ENCODE measurements around the gene TCF7L1.
A peak's percentile ranks its signal among the peaks of the same experiment; 100 is the strongest.

The TCF7L1 gene

DNA sequence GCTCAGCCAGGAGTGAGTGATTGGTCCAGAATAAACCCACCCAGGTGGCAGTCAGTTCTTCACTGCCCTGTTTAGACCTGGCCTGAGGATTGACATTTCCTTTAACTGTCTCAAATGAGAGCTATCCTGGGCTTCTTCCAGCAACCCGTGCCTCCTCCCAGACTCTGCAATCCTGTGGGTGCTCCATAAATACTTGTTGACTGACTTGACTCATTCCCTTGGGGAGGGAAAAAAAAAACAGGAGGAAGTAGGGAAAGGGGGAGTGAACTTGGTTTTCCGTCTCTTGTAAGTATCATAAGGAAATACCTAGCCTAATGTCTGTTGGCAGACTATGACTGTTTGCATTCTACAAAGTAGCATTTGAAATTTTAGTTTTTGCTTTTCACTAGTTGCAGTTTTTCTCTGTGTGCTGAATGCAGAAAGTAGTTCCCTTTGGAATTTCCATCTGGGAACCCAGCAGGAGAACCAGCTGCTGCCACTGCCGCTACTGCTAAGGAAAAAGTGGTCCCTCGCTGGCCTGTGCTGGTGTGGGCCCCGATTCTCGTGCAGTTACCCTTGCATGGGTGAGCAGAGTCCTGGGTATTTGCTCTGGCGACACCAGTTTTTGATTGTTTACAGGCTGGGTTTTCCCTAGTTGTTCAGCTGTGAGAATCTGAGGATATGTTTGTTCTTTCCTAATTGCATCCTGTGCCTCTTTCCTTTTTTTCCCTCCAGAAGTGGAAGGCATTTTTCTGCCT lies 115.7 kb downstream of the TCF7L1 start:
- peaks cover 0 to 5% (median 0%) of the 10 kb centered on the region in 5 experiments for H3K27me3 ChIP-seq (replicated peaks in 2 of 5; ENCODE audit: control insufficient read depth in 4 of 5, insufficient read depth in 5 of 5, low read length in 4 of 5)
- H3K36me3 ChIP-seq (ENCODE audit: control insufficient read depth in 4 of 4, insufficient read depth in 4 of 4, low read length in 3 of 4) = no peaks in the 10 kb centered on the region
- POLR2A ChIA-PET = no interaction called here
- H3K9me3 ChIP-seq (ENCODE audit: control extremely low read depth in 1 of 5, control insufficient read depth in 4 of 5, insufficient read depth in 2 of 5, low read depth in 1 of 5, low read length in 4 of 5) = no peaks in the 10 kb centered on the region
- no peak overlapping the region for H3K27ac ChIP-seq (ENCODE audit: insufficient read depth in 1 of 2, low read depth in 1 of 2, low read length in 2 of 2, poor library complexity in 1 of 2, severe bottlenecking in 2 of 2)
- no peak for DNase-seq
- H3K4me3 ChIP-seq (ENCODE audit: control insufficient read depth in 1 of 7, extremely low read depth in 1 of 7, insufficient read depth in 4 of 7, low read depth in 2 of 7, low read length in 6 of 7) = no peak overlapping the region
- WGBS (ENCODE audit: insufficient coverage) = 100% methylated on average over 2 of the region's 7 CpGs
- CTCF ChIA-PET = interaction anchor here (4.1 kb wide), 1 partner anchor 17 kb away, joined by 10 read pairs; no protein-coding TSS in a partner anchor
- no peaks in the 10 kb centered on the region for H3K4me1 ChIP-seq (ENCODE audit: control extremely low read depth in 1 of 4, control insufficient read depth in 4 of 4, insufficient read depth in 4 of 4, low read length in 3 of 4)

DNA sequence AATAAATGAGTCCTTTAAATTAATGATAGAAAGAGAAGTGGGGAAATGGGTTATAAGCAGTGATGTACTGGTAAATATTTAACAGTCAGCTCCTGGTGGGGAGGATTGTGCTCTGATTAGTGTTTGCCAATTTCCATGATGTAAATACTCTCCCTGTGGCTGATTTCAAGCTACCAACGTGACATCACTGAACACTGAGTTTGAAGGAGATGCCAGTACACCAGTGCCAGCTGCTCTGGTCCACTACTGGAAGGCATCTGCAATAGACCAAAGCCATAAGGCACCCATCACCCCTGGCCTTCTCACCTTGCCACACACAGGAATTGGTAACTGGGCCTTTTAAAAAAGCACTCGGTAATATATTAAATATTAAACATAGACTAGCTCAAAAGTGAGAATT lies 116.9 kb downstream of the TCF7L1 start:
- ChIA-PET CTCF (interaction anchor here (0.7 to 4.1 kb wide), 4 partner anchors 16 to 262 kb away, joined by 3 to 10 read pairs (median 3); no protein-coding TSS in a partner anchor), POLR2A (interaction anchor here (0.7 kb wide), 1 partner anchor 140 kb away, joined by 4 read pairs; no protein-coding TSS in a partner anchor)
- Histone ChIP-seq H3K4me1 (ENCODE audit: control extremely low read depth in 1 of 4, control insufficient read depth in 4 of 4, insufficient read depth in 4 of 4, low read length in 3 of 4) (peaks cover 0 to 2% (median 0%) of the 10 kb centered on the region in 4 experiments), H3K9me3 (ENCODE audit: control extremely low read depth in 1 of 5, control insufficient read depth in 4 of 5, insufficient read depth in 2 of 5, low read depth in 1 of 5, low read length in 4 of 5) (no peaks in the 10 kb centered on the region), H3K36me3 (ENCODE audit: control insufficient read depth in 4 of 4, insufficient read depth in 4 of 4, low read length in 3 of 4) (no peaks in the 10 kb centered on the region), H3K27me3 (replicated peaks in 2 of 5; ENCODE audit: control insufficient read depth in 4 of 5, insufficient read depth in 5 of 5, low read length in 4 of 5) (peaks cover 0 to 5% (median 0%) of the 10 kb centered on the region in 5 experiments), H3K27ac (ENCODE audit: insufficient read depth in 1 of 2, low read depth in 1 of 2, low read length in 2 of 2, poor library complexity in 1 of 2, severe bottlenecking in 2 of 2) (no peak overlapping the region), H3K4me3 (ENCODE audit: control insufficient read depth in 1 of 7, extremely low read depth in 1 of 7, insufficient read depth in 4 of 7, low read depth in 2 of 7, low read length in 6 of 7) (no peak overlapping the region)
- no peak for DNase-seq
- WGBS (ENCODE audit: insufficient coverage) = 67% methylated on average over 1 of the region's 2 CpGs

DNA sequence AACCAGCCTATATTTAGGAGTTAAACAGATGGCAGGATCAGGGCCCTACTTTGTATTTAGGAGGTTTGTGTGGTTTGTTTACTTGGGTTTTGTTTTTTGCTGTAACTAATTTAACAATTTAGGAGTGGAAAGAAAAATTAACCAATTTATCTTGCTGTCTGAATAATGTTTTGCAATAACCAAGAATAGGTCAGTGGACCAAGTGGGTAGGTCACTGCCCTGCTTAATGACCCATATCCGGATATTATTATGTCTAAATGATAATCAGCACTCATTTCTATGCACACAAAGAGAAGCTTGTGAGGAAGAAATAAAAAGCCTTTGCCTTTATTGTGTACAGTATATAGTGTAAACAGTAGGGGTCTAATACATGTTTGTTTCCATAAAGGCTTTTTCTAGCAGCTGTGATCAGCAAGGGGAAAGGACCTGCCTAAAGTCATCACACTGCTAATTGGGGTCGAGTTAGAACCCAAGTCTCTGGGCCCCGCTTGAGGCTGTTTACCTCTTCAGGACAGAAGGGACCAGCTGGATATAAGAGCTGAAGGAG lies 118.0 kb downstream of the TCF7L1 start:
- Histone ChIP-seq H3K9me3 (ENCODE audit: control extremely low read depth in 1 of 5, control insufficient read depth in 4 of 5, insufficient read depth in 2 of 5, low read depth in 1 of 5, low read length in 4 of 5) (no peaks in the 10 kb centered on the region), H3K27me3 (replicated peaks in 2 of 5; ENCODE audit: control insufficient read depth in 4 of 5, insufficient read depth in 5 of 5, low read length in 4 of 5) (peaks cover 0 to 5% (median 0%) of the 10 kb centered on the region in 5 experiments), H3K4me1 (ENCODE audit: control extremely low read depth in 1 of 4, control insufficient read depth in 4 of 4, insufficient read depth in 4 of 4, low read length in 3 of 4) (peaks cover 0 to 10% (median 6%) of the 10 kb centered on the region in 4 experiments), H3K36me3 (ENCODE audit: control insufficient read depth in 4 of 4, insufficient read depth in 4 of 4, low read length in 3 of 4) (no peaks in the 10 kb centered on the region), H3K4me3 (ENCODE audit: control insufficient read depth in 1 of 7, extremely low read depth in 1 of 7, insufficient read depth in 4 of 7, low read depth in 2 of 7, low read length in 6 of 7) (no peak overlapping the region), H3K27ac (ENCODE audit: insufficient read depth in 1 of 2, low read depth in 1 of 2, low read length in 2 of 2, poor library complexity in 1 of 2, severe bottlenecking in 2 of 2) (no peak overlapping the region)
- no peak for DNase-seq
- ChIA-PET POLR2A (no interaction called here), CTCF (interaction anchor here (1.1 to 4.1 kb wide), 3 partner anchors 10 to 28 kb away, joined by 3 to 10 read pairs (median 4); no protein-coding TSS in a partner anchor)
- 93% methylated on average over 2 of the region's 3 CpGs for WGBS (ENCODE audit: insufficient coverage)

DNA sequence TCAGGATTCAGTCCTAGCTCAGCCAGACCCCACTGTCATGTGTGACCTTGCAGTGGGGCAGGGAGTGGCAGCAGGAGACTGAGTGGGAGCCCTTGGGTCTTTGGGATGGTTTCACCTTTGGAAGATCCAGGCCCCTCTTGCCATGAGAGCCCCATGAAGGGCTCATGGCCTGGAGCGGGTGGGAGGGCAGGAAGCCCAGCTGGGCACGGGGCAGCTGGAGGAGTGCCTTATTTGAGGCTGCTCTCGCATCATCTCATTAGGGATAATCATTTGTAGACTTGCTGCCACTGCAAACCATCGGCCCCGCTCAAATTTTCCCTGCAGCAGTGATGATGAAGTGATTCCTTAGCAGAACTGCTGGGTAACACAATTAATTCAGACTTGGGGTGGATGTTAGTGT lies 120.7 kb downstream of the TCF7L1 start:
- Histone ChIP-seq H3K27me3 (replicated peaks in 2 of 5; ENCODE audit: control insufficient read depth in 4 of 5, insufficient read depth in 5 of 5, low read length in 4 of 5) (peaks cover 0 to 2% (median 0%) of the 10 kb centered on the region in 5 experiments), H3K27ac (ENCODE audit: insufficient read depth in 1 of 2, low read depth in 1 of 2, low read length in 2 of 2, poor library complexity in 1 of 2, severe bottlenecking in 2 of 2) (no peak overlapping the region), H3K9me3 (ENCODE audit: control extremely low read depth in 1 of 5, control insufficient read depth in 4 of 5, insufficient read depth in 2 of 5, low read depth in 1 of 5, low read length in 4 of 5) (no peaks in the 10 kb centered on the region), H3K4me3 (ENCODE audit: control insufficient read depth in 1 of 7, extremely low read depth in 1 of 7, insufficient read depth in 4 of 7, low read depth in 2 of 7, low read length in 6 of 7) (no peak overlapping the region), H3K4me1 (ENCODE audit: control extremely low read depth in 1 of 4, control insufficient read depth in 4 of 4, insufficient read depth in 4 of 4, low read length in 3 of 4) (peaks cover 0 to 10% (median 6%) of the 10 kb centered on the region in 4 experiments), H3K36me3 (ENCODE audit: control insufficient read depth in 4 of 4, insufficient read depth in 4 of 4, low read length in 3 of 4) (no peaks in the 10 kb centered on the region)
- ChIA-PET CTCF (no interaction called here), POLR2A (no interaction called here)
- no peak for DNase-seq
- 75% methylated on average over 4 of the region's 5 CpGs for WGBS (ENCODE audit: insufficient coverage)

DNA sequence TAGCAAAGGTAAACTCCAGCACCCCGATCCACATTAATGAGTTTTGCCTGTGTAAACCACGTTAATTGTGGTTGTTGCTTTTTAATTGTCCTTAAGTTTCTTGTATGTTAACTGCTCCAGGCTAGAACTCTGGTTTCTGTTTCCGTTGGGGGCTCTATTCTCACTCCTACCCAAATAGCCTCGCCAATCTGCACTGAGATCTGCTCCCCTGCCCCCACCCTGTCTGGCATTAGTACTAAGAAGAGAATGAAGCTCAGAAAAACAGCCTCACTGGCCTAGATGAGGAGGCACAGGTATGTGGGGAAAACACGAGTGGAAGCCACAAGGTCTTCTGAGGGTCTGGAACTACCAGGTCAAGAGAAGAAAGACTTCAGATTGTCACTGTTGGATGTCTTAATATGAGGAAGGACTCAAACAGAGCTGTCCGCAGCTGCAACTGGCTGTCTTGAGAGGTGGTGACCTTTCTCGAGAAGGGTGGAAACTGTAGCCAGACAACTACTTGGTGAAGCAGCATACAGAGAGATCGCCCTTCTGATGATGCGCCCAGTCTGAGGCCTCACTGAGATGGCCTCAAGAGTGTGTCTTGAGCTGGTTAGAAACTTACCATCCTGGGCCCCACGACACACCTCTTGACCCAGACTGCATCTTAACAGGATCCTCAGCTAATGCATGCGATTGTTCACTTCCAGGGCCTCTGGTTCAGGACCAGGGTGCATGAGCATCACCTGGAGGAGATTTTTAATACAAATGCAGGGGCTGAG lies 121.5 kb downstream of the TCF7L1 start:
- over 99% methylated on average over 8 of the region's 11 CpGs for WGBS (ENCODE audit: insufficient coverage)
- Histone ChIP-seq H3K4me3 (ENCODE audit: control insufficient read depth in 1 of 7, extremely low read depth in 1 of 7, insufficient read depth in 4 of 7, low read depth in 2 of 7, low read length in 6 of 7) (no peak overlapping the region), H3K36me3 (ENCODE audit: control insufficient read depth in 4 of 4, insufficient read depth in 4 of 4, low read length in 3 of 4) (no peaks in the 10 kb centered on the region), H3K4me1 (ENCODE audit: control extremely low read depth in 1 of 4, control insufficient read depth in 4 of 4, insufficient read depth in 4 of 4, low read length in 3 of 4) (peaks cover 0 to 10% (median 6%) of the 10 kb centered on the region in 4 experiments), H3K27me3 (replicated peaks in 2 of 5; ENCODE audit: control insufficient read depth in 4 of 5, insufficient read depth in 5 of 5, low read length in 4 of 5) (peaks cover 0 to under 1% (median 0%) of the 10 kb centered on the region in 5 experiments), H3K9me3 (ENCODE audit: control extremely low read depth in 1 of 5, control insufficient read depth in 4 of 5, insufficient read depth in 2 of 5, low read depth in 1 of 5, low read length in 4 of 5) (no peaks in the 10 kb centered on the region), H3K27ac (ENCODE audit: insufficient read depth in 1 of 2, low read depth in 1 of 2, low read length in 2 of 2, poor library complexity in 1 of 2, severe bottlenecking in 2 of 2) (no peak overlapping the region)
- no peak for DNase-seq
- POLR2A ChIA-PET = no interaction called here
- CTCF ChIA-PET = interaction anchor here (2.1 kb wide), 1 partner anchor 12 kb away, joined by 6 read pairs; no protein-coding TSS in a partner anchor

DNA sequence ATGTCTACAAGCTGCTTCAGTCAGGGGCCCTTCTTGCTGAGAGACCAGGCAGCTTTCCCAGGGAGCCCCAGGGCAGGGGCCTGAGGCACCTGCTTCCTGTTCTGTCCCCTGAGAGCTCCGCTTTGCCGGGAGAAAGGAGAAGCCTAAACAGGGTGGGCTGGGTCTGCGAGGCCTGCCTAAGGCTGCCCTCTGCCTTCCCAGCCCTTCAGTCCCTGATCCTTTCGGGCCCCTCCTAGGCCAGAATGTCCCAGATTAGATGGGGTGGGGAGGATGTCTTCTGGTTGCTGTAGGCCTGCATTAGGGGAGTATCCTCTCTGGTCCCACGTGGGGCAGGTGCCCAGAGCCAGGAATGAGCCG lies 122.2 kb downstream of the TCF7L1 start:
- Histone ChIP-seq H3K27me3 (replicated peaks in 2 of 5; ENCODE audit: control insufficient read depth in 4 of 5, insufficient read depth in 5 of 5, low read length in 4 of 5) (no peaks in the 10 kb centered on the region), H3K4me1 (ENCODE audit: control extremely low read depth in 1 of 4, control insufficient read depth in 4 of 4, insufficient read depth in 4 of 4, low read length in 3 of 4) (peaks cover 0 to 10% (median 6%) of the 10 kb centered on the region in 4 experiments), H3K9me3 (ENCODE audit: control extremely low read depth in 1 of 5, control insufficient read depth in 4 of 5, insufficient read depth in 2 of 5, low read depth in 1 of 5, low read length in 4 of 5) (no peaks in the 10 kb centered on the region), H3K4me3 (ENCODE audit: control insufficient read depth in 1 of 7, extremely low read depth in 1 of 7, insufficient read depth in 4 of 7, low read depth in 2 of 7, low read length in 6 of 7) (no peak overlapping the region), H3K36me3 (ENCODE audit: control insufficient read depth in 4 of 4, insufficient read depth in 4 of 4, low read length in 3 of 4) (no peaks in the 10 kb centered on the region), H3K27ac (ENCODE audit: insufficient read depth in 1 of 2, low read depth in 1 of 2, low read length in 2 of 2, poor library complexity in 1 of 2, severe bottlenecking in 2 of 2) (no peak overlapping the region)
- ChIA-PET CTCF (interaction anchor here (0.5 to 2.1 kb wide), 2 partner anchors 11 to 819 kb away, joined by 3 to 6 read pairs; no protein-coding TSS in a partner anchor), POLR2A (no interaction called here)
- DNase-seq = peak in 1 of 3 donors; percentile 4
- WGBS (ENCODE audit: insufficient coverage) = 17% methylated on average over 3 of the region's 6 CpGs

Measured in common myeloid progenitor, CD34-positive (primary cell).